Activated CD4-positive, alpha-beta T cell treated with anti-CD3 and anti-CD28 coated beads, Interleukin-10, Interleukin-2, amounts not matched to agents 100 ng/mL and 50 ng/mL, durations not matched to agents 16 hours and 8 hours (primary cell): ENCODE measurements around the gene TM4SF1.
A peak's percentile ranks its signal among the peaks of the same experiment; 100 is the strongest.

Experiments
- DNase-seq: peaks from one replicate; pipeline ENCODE4 v3.0.0-alpha.2; 2020

Gene TM4SF1

DNA sequence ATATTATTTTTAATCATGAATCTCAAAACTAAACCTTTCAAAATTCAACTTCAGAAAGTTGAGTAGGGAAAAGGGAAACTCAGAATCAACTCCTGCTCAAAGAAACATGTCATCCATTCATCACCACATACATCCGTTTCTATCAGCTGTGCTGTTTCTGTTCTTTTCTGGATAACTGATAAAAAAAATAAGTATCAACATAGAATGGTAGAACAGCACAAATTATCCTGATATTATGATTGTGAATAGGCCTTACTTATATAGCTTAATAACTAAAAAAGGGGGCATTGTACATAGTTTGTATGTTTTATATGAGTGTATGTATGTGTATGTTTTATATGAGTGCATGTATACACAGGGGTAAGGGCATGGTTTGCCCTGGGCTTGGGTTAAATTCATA, 3.1 kb downstream of the TM4SF1 start:
- no peak for DNase-seq

DNA sequence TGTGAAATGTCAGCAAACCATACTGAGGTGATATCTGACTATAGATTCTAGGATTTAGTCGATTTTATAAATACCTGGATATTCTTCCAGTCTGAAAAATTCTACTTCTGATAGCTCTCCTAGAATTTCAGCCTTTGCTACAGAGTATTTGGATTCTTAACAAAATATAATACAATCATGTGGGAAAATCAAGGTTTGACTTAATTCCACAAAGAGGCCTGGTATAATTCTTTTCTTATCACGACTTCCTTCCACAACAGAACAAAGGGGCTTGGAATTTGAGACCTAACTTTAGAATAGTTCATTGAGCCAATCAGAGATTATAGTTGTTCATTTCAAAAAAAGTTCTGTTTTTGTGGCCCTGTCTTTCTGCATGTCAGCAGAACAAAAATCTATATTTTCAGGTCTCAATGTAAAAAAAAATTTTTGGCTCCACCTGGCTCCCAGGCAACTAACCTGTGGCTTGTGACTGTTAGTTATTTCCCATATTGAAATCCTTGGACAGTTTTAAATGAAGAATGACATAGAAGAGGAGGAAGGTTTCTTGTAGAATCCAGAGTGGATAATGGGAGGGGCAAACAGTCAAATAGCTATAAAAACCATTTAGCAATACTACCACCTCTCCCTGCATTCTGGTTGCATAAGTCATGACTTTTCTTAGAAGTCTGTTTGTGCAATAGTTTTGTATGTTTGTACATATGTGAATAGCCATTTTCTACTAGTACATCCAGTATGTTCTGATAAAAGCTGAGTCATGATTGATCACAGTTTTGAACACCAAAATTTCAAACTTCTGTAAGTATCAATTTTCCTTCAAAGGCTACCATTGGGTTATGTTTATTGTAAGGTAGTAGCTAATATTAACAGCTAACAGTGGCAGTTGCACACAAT, 4.0 kb downstream of the TM4SF1 start:
- no peak for DNase-seq

DNA sequence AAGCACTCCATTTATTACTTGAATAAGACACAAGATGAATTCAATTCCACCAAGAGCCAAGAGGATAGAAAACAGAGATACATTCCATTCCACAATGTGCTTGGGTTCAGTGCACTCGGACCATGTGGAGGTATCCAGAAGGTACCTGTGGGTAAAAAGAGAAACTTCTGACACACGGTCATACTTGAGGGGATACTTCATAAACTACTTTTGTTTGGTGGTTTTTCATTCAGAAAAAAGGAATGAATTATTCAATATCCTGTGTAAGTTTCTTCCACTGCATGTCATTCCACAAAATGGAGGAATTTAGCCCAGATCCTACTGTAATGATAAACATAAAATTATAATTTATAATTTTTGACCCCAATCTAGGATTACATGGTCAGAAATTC, 5.7 kb downstream of the TM4SF1 start:
- DNase-seq: no peak

DNA sequence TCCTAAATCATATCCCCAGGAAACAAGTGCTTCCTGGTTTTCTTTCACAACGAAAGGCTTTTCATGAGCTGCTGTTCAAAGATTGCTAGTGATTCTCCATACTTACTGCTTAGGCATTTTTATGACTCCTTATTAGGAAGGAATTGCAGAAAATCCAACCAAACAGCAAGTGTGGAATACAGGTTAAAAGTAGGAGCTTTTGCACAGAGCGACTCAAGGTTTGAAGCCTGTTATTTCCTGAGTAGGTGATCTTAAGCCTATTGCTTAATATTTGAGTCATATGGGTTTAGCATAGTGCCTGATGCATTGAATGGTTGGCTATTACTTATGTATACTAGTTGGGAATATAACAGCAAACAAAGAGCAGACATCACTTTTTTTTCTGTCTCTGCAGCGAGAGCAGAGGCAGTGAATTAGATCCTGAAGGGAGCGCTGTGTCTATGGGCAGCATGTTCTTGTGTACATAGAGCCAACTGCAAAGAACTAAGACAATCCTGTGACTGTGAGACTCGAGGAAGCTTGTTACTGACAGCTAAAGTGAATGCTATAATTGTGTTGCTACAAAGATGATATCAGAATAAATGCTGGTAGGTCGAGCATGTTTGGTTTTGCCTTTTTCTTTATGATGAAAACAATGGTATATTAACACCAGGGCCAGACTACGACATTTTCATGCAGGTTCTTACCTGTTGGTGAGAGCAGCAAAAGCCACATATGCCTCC, 6.3 kb downstream of the TM4SF1 start:
- no peak for DNase-seq

DNA sequence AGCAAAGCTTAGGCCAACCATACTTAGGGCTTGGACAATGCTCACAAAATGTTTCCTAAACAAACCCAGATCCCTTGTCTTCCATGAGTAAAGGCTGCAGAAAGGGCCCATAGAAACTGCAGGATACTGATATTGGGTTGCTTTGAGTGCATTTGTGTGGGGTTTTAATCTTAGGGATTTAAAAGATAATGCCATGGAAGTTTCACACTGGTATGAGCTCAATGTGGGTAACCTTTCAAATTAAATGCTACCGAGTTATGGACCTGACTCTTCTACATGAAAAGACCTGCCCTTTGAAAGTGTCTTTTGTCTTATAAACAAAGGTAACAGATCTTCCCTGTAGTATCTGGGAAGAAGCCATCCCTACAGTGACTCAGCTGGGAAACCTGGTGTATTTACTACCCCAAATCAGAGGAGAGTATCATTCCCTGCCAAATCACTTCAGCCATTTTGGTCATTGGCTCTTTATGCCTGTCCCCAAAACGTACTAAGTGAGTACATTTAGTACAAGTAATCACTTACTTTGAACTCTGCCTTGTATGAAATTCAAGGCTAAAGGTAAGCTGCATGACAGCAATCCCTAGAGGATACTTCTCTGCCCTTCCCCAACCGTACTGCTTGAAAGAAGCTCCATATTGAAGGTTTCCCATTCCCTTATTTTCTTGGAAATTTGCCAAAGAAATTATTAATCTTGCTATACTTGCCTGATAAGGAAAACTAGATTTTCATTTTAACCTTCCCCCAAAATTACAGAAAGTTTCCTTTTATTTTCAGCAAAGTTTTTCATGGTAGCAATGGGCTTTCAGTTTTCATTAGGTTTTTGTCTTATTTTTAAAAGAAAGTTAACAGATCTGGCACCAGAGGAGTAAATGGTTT, 7.2 kb downstream of the TM4SF1 start:
- DNase-seq: no peak

DNA sequence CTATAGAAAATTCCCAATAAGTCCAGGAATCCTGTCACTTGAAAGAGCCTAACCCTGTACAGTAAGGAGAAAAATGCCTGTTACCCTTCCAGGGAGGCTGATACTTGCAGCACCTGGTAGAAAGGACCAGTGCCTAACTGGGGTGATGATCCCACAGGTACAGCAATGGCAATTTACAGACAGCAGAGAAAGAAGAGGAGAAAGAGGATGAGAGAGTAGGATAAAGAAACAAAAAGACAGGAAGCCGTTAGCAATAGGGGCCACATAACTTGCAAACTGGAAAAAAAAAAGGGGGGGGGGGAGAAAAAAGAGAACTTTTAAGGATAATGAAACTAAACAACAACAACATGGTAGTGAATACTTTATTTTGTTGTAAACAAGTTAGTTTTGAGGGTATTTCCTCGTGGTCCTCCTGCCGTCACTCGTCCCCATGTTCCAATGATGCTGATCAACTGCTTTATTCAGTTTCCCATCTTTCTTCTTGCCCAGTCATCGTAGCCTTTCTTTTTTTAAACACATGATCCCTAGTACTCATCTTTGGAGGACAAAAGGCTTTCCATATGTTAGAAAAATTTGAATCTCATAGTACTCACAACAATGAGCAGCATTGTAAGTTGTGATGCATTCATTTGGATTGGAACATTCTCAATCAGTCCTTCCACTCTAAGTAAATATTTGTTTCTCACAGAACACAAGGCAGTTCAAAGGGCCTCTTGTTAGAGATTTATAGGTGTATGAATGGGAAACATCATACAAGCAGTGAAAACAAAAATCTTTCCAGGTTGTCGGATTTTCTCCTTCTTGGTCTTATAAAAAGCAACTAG, 8.6 kb downstream of the TM4SF1 start:
- no peak for DNase-seq

DNA sequence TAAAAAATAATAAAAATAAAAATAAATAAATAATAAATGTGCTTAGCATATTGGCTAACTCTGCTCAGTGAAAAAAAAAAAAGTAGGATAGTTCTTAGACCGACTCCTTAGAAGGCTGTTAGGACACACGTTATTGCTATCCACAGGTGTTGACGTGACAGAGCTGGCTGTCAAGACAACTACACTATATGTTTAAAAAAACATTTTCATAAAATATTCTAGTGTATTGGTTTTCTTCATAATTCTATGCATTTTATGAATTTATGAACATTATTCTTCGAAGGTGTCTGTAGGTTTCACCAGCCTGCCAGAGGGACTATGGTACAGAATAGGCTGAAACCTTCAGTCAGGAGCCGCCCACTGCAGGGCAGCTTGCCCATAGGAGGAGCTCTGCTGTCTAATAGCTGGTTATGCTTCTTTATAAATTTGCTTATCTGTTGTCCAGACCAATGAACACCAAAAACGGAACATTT, 9.2 kb downstream of the TM4SF1 start:
- no peak for DNase-seq

DNA sequence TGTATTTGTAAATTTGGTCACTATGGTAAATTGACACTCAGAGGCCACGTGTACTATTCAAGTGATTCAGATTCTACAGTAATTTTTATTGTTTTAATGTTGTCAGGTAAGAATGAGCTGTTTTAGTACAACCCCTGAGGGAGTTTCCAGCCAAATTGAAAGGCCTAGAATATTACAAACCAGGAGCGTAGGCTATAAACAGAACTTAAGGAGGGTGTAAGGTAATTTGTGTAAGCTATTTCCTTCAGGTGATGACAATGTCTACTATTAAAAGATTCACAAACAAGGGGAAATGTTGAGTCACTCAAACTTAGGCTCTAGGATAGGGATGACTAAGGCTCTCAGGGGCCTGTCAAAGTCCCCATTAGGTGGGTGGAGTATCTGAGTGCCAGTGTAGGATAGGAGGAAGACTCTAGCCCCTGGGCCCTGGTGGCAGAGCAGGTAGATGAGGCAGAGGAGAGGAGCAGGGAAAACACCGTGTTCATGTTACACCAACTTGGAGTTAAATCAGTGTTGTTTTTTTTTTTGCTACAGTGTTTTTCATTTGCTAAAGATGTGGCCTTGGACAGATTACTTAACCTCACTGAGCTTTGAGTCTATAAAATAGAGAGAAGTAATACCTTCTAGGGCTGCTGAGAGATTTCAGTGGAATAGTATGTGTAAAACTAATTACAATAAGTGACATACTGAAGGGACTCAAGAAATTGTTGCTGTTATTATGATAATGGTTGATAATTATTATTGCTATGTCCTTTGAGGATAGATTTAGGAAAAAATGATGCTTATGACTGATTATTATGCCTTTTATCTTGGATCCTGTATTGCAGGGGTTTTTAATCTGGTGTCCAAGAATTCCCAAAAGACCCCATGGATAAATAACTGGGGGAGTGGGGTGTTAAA, 10.3 kb downstream of the TM4SF1 start:
- DNase-seq: peak; percentile 31

DNA sequence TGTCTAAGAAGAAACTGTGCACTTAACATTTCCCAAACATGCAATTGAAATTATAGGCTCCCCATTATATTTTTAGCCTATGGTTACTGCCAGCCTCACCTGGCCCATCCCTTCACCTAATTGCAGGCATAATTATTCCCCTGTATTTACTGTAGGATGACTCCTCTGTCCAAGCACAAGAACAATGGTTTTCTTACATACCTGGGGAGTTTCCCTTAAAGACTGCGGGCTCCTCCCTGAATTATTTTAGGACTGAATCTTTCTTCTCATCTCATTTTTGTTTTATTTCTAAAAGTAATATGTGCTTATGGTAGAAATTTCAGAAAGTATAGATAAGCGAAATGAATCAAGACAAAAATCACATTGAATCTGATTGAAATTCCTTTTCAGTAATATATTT, 11.4 kb downstream of the TM4SF1 start:
- no peak for DNase-seq

DNA sequence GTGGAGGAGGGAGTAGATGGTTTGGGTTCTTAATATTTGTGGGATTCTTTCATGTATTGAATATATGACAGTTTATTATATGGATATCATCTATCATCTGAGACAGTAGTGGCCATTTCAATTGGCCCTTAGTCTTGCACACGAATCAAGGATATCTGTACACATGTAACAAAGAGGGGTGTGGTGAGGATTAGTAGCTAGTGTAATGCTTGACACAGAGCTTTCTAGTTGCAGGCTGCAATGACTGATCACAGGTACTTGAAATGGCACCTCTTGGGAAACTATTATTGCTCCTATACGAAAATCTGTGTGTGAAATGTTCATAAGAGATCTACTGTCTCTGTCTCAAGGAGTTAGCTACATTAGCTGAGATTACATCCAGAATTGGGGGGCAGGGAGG, 12.8 kb downstream of the TM4SF1 start:
- DNase-seq: no peak

DNA sequence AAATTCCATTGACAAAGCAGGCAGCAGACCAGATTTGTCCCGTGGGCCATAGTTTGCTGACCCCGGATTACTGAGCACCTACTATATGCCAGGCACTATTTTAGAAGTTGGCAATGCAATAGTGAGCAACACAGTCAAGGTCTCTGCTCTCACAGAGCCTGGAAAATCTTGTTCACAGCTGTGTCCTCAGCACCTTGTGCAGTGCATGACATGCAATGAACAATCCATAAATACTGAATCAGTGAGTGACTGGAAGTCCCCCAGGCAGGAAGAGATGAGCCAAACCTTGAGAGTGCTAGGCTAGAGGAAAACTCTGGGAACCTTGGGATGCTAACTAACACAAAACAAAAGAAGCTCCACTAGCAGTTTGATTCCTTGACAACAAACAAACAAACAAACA, 14.4 kb downstream of the TM4SF1 start:
- DNase-seq: no peak

DNA sequence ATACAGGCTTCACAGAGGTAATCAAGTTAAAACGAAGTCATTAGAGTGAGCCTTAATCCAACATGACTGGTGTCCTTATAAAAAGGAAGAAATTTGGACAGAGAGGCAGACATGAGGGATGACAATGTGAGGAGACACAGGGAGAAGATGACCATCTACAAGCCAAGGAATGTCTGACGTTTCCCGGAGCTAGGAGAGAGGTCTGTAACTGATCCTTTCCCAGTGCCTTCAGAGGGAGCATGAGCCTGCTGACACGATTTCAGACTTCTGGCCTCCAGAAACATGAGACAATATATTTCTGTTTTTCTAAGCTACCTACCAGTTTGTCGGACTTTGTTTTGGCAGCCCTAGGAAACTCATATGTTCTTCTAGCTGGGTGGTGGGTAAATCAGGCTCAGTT, 15.1 kb downstream of the TM4SF1 start:
- DNase-seq: no peak

DNA sequence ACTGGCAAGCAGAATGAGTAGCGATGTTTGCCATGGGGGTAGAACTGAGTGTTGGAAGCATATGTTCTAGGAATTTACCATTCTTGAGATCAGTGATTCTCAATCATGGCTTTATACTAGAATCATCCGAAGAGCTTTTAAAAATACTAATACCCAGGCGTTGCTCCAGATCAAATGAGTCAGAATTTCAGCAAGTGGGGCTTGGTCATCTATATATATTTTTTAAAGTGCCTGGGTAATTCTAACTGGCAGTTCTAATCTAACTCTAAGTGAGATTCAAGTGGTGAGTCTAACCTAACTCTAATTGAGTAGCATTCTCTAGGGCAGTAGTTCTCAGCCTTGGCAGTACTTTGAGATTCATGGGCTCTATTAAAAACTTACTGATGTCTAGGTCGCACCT, 20.8 kb downstream of the TM4SF1 start:
- DNase-seq: no peak

DNA sequence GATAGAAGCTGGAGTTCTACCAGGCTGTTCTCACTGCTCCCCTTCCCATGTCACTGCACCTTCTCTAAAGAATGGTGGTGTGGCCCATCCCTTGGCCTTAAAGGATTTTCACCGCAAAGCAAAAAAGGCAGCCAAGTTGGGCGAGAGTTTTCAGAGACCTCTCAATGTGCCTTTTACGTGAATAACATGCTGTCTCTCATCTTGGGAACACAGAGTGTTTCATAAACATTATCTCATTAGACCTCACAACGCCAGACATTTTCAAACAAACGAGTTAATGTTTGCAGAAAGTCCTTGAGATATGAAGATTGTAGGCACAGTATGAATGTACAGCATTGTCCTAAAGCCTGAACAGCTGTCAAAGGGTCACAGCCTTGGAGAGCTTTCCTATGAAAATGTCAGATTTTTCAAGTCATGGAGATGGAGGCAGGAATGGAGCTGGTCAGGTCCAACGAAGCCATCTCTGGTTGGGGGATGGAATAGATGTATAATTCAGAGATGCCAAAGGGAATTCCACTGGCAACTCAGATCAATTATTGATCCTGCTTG, 21.3 kb downstream of the TM4SF1 start:
- DNase-seq: no peak

DNA sequence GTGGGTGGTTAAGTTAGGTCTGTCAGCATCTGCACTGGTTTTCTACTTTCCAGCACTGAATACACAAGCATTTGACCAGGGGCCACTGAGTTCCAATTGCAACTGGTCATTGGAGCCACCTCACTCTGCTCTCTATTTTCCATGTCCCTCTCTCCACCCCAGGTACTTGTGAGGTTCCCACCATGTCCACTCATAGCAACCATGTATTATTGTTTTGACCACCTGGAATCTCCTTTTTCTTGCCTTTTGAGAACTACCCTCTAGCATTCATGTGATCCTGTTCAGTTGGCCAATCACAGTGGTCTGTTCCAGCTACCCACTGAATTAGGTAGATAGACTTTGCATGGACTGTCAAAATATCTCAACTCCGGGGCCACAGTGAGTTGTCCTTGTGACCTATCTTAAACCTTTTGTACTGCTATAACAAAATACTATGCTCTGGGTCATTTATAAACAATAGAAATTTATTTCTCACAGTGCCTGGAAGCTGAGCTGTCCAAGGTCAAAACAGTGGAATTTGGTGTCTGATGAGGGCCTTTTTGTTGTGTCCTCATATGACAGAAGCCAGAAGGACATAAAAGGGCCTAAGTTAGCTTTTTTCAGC, 23.8 kb downstream of the TM4SF1 start:
- no peak for DNase-seq

DNA sequence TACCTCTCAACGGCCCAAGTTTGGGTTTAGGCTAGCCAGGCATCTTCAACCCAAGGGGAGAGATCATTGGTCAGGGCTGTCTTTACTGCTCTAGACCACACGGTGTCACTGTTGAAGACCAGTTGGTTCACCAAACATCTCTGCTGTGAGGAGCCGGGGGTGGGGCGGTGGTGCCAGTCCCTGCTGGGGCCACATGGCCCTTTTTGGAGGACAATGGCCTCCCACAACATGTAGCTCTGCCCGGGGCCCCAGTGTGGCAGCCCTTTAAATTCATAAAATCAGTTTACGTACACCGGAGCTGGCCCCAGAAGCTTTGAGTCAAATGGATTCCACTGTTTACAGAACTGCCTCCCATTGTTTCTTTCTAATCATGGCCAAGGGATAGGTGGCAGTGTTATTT, 24.9 kb downstream of the TM4SF1 start:
- DNase-seq: peak; percentile 57

DNA sequence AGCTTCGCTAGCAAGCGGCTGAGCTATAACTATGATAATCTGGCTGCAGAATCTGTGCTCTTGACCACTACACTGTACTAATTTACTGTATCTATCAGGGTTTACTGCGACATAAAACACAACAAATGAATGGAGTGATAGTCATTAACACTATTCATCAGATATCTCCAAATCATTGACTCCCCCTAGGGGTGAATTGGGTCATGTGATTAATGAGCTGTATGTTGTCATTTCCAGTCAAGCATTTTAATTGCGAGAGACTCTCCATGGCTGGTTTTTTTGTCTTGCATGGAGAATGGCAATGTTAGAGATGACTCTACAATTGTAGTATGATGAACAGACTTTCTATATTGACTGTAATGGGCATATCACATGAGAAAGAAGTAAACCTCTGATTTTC, 33.5 kb downstream of the TM4SF1 start:
- peak; percentile 5 for DNase-seq

DNA sequence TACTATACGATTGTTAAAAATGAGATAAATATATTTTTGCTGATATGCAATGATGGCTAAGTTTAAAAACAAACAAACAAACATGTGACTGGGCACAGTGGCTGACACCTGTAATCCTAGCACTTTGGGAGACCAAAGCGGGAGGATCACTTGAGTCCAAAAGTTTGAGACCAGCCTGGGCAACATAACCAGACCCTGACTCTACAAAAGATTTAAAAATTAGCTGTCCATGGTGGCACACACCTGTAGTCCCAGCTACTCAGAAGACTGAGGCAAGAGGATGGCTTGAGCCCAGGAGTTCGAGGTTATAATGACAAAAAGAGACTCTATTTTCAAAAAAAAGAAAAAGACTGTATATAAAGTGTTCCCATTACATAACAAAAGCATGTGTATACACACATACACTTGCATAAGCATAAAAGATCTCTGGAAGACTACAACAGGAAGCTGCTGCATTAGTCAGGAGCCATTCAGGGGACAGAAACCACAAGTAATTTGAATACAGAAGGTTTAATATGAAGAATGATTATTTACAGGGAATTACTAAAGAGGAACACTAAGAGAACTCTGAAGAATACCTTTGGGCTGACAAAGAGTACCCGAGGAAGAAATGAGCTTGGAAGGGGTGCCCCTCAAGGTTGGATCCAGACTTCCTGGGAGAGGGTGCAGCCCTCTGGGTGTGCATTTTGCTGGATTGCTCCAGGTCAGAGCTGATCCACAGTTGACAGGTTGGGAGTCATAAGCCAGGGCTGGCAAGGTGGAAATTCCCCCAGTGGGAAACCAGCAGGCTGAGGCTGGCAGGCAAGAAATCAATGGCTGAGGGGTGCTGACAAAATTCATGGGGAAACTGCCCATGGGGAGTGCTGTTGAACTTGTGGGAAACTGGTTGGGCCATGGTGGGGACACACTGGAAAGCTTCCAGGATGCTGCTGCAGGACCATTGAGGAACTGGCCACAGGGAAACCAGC, 34.8 kb downstream of the TM4SF1 start:
- DNase-seq: no peak

DNA sequence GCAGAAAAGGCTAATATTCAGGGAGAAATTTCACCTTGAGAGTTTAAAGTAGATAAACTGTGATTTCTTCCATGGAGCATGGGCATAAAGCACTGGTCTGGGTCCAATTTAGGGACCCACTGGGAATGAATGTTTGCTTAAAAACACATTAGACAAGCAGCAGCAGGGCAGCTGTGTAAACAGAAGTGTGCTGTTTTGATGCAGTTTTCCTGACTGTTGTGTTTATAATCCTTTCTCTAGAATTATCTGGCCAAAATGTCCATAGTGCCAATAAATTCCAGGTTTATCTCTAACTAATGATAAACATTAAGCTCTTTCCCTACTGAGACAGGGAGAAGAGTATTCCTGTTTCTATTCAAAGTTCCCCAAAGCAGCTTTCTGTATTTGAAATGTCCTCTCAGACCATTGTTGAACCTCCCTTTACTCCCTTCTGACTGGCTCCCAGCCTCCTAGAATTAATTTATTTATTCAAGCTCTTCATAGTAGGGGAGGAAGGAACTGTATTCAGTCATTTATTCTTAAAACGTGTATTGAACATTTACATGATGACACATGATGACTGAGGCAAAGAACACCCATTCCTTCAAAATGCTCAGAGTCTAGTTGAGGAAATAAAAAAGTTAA, 37.0 kb downstream of the TM4SF1 start:
- no peak for DNase-seq
